Epithelial cell of proximal tubule (primary cell): ENCODE measurements around the gene RASSF5. TPM values are rescaled to one million over a fixed set of nuclear protein-coding genes. Genes with fewer than 3 reads are reported as not detected.

ENCODE experiments used
- DNase-seq: peaks from one replicate; pipeline ENCODE4 v3.0.0-alpha.2; 2011; ENCODE audit warnings: low read depth
- H3K4me3 ChIP-seq: 2 replicates; pipeline ENCODE4 v1.5.1; 2011; ENCODE audit warnings: low read depth, mild to moderate bottlenecking, low read length
- total RNA-seq: library from RNA; depleted of rRNA; stranded (reverse); fragments of >200 nt; gene quantifications from 2 replicates; pipeline ENCODE4 v1.2.3, GENCODE V29; 2015
- TF ChIP-seq, protein P1 (sequence below): conservative IDR thresholded peaks from 2 replicates; pipeline ENCODE4 v1.5.1; 2012; ENCODE audit warnings: low read depth, mild to moderate bottlenecking, low read length

RASSF5 gene
- total RNA-seq, 1 donor from 2014 or later, result 4.7 TPM

DNA sequence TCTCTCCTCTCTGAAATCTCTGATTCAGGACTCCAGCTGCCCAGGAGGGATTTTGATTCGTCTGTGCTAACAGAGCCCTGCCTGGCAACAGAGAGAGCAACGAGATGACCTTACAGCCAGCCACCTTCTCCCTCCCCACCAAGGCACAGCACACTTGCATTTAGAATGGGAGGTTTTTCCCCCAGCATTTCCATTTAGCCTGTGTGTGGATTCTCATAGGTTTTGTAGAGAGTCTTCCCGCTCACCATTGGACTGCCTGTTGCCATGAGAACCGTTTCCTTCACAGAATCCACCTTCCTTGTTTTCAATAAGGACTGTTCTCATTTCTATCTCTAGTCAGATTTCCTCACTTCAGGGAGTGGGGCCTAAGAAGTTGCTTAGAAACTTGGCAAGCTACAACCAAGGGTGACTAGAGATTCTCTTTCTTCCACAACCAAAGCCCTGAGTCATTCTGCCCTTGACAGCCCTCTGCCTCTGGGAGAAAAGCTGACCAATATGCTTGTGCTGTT lies 42.8 kb upstream of the RASSF5 start:
- DNase-seq, result peak; percentile 65
- TF ChIP-seq, protein P1, sequence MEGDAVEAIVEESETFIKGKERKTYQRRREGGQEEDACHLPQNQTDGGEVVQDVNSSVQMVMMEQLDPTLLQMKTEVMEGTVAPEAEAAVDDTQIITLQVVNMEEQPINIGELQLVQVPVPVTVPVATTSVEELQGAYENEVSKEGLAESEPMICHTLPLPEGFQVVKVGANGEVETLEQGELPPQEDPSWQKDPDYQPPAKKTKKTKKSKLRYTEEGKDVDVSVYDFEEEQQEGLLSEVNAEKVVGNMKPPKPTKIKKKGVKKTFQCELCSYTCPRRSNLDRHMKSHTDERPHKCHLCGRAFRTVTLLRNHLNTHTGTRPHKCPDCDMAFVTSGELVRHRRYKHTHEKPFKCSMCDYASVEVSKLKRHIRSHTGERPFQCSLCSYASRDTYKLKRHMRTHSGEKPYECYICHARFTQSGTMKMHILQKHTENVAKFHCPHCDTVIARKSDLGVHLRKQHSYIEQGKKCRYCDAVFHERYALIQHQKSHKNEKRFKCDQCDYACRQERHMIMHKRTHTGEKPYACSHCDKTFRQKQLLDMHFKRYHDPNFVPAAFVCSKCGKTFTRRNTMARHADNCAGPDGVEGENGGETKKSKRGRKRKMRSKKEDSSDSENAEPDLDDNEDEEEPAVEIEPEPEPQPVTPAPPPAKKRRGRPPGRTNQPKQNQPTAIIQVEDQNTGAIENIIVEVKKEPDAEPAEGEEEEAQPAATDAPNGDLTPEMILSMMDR, result no peak
- H3K4me3 ChIP-seq, result no peak overlapping the region

DNA sequence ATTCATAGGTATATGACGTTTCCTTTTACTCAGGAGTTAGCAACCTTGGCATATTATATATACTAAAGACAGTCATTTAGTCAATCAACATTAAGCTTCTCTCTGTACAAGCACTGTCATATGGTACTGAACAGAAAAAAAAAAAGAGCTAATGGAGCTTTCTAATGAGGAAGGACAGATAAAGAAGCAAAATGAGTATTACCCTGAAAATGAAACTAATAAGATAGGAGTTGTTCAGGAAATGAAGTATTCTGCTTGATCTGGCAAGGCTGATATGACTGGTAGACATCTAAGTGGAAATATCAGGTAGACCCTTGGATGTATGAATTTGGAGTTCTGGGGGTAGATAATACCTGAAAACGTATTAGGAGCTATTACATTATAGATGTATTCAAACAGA lies 41.4 kb upstream of the RASSF5 start:
- TF ChIP-seq, protein P1, result no peak

GRCh38 chr1:206466840-206467649 lies 40.3 kb upstream of the RASSF5 start:
- H3K4me3 ChIP-seq, result no peak overlapping the region
- no peak for DNase-seq
- TF ChIP-seq, protein P1, result no peak

More for the DNA sequence above, 41.4 kb upstream of the RASSF5 start:
- no peak for DNase-seq
- no peak overlapping the region for H3K4me3 ChIP-seq

DNA sequence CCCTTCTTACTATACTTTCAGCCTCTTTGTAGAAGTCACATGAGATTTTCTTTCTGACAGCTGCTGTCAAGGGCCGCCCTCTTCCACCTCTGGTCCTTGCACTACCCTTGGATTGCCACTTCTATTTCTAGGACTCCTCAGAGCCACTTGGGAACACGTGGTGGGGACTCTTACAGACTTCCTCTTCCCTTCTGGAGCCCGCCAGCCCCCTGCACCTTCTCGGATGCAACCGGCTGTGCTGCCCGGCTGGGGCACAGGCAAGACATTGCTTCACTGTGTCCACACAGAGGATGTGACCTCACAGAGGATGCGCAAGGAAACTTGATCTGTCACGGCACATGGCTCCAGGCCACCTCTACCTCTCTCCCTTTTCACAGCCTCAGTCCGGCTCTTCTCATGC lies 39.4 kb upstream of the RASSF5 start:
- TF ChIP-seq, protein P1, result no peak
- H3K4me3 ChIP-seq, result no peak overlapping the region
- DNase-seq, result no peak

DNA sequence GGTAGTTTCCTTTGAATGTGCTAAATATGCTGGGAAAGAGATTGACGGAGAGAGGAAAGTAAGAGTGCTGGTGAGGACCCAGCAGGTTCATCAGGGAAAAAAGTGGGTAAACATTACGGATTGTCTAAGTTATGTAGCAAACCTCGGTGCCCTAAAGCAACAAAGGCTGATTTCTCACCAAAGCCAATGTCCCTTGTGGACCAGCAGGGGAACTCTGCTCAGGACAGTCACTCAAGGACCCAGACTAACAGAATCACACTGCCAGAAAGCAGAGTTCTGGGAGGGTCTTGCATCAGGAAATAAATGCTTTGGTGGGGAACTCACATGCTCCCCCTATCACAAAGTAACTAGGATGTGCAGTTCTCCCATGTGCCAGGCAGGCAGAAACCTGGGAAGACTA lies 38.8 kb upstream of the RASSF5 start:
- DNase-seq, result no peak
- TF ChIP-seq, protein P1, result no peak
- no peak overlapping the region for H3K4me3 ChIP-seq

GRCh38 chr1:206469411-206469932 lies 37.9 kb upstream of the RASSF5 start:
- TF ChIP-seq, protein P1, result no peak
- H3K4me3 ChIP-seq, result peak overlapping the region; percentile 95
- DNase-seq, result no peak
